Fibroblast of lung (primary cell): Measurements from ENCODE around the gene SYTL4. TPM values are rescaled to one million over a fixed set of nuclear protein-coding genes. Genes with fewer than 3 reads are reported as not detected.

Experiments
- DNase-seq, 2 donors: peaks; one replicate each; pipeline versions ENCODE4 v3.0.0 to v3.0.0-alpha.2; 2010; ENCODE audit warnings: low read depth in 2 of 2
- H2AFZ ChIP-seq: 2 replicates; pipeline ENCODE4 v1.5.1; 2012; ENCODE audit warnings: low read length, control low read depth, inconsistent platforms
- H3K27ac ChIP-seq: 2 replicates; pipeline ENCODE4 v1.5.1; 2011; ENCODE audit warnings: low read length, control low read depth; ENCODE audit not compliant: insufficient read depth
- H3K27me3 ChIP-seq: 2 replicates; pipeline ENCODE4 v1.5.1; 2011; ENCODE audit warnings: mild to moderate bottlenecking, low read length; ENCODE audit not compliant: control insufficient read depth, insufficient read depth
- H3K36me3 ChIP-seq: 2 replicates; pipeline ENCODE4 v1.5.1; 2011; ENCODE audit warnings: low read length; ENCODE audit not compliant: control insufficient read depth, insufficient read depth
- H3K4me1 ChIP-seq: 2 replicates; pipeline ENCODE4 v1.5.1; 2011; ENCODE audit warnings: low read length; ENCODE audit not compliant: control insufficient read depth, insufficient read depth; ENCODE audit errors: extremely low read depth
- H3K4me2 ChIP-seq: 2 replicates; pipeline ENCODE4 v1.5.1; 2011; ENCODE audit warnings: low read length, control low read depth; ENCODE audit not compliant: insufficient read depth; ENCODE audit errors: extremely low read depth
- H3K4me3 ChIP-seq, 4 experiments: fragments of 200-600 bp in 1 of 4; sonication (generic) in 1 of 4; replicated peaks in 1 of 4; 2 replicates each; pipeline ENCODE4 v1.5.1; 2011 to 2016; ENCODE audit warnings: low read length in 4 of 4, low read depth in 3 of 4, mild to moderate bottlenecking in 3 of 4, control low read depth in 2 of 4, inconsistent platforms in 1 of 4, mixed read lengths in 1 of 4; ENCODE audit not compliant: insufficient read depth in 1 of 4; ENCODE audit errors: control extremely low read depth in 1 of 4
- H3K79me2 ChIP-seq: 2 replicates; pipeline ENCODE4 v1.5.1; 2012; ENCODE audit warnings: mild to moderate bottlenecking, low read length, inconsistent platforms; ENCODE audit not compliant: control insufficient read depth, insufficient read depth
- H3K9ac ChIP-seq: 2 replicates; pipeline ENCODE4 v1.5.1; 2011; ENCODE audit warnings: mild to moderate bottlenecking, low read length, control low read depth; ENCODE audit not compliant: insufficient read depth
- H3K9me3 ChIP-seq: 2 replicates; pipeline ENCODE4 v1.5.1; 2012; ENCODE audit warnings: low read depth, low read length; ENCODE audit not compliant: control insufficient read depth, insufficient read depth
- H4K20me1 ChIP-seq: 2 replicates; pipeline ENCODE4 v1.5.1; 2011; ENCODE audit warnings: low read length; ENCODE audit not compliant: control insufficient read depth, insufficient read depth; ENCODE audit errors: extremely low read depth
- EZH2 ChIP-seq: IDR thresholded peaks from 2 replicates; pipeline ENCODE4 v1.5.1; 2012; ENCODE audit warnings: low read length, control low read depth, mild to moderate bottlenecking; ENCODE audit errors: missing control alignments
- polyA plus RNA-seq, 2 donors: library from polyadenylated mRNA; depleted of rRNA in 1 of 2; stranded (reverse) in 1 of 2; unstranded in 1 of 2; fragments of >200 nt; gene quantifications; 2 replicates each; pipeline ENCODE4 v1.2.1, GENCODE V29; 2011 to 2012; ENCODE audit warnings: missing spikeins in 1 of 2
- total RNA-seq: library from RNA; depleted of rRNA; stranded (reverse); fragments of >200 nt; gene quantifications from 2 replicates; pipeline ENCODE4 v1.2.1, GENCODE V29; 2014
- TF ChIP-seq, protein P1 (sequence below), 2 donors: IDR thresholded peaks in 1 of 2; conservative IDR thresholded peaks in 1 of 2; 1 replicate in 1 of 2; 2 replicates in 1 of 2; pipeline ENCODE4 v1.5.1; 2011 to 2012; ENCODE audit warnings: low read length in 2 of 2, control low read depth in 1 of 2, inconsistent platforms in 1 of 2, low read depth in 1 of 2, mild to moderate bottlenecking in 1 of 2

SYTL4 gene
- total and polyA plus RNA-seq, 2 donors (not counting 1 experiment from before 2014, with no cell fraction given), result 2.9 to 8.8 TPM

- H3K4me1 ChIP-seq, result peaks cover 28% of the 10 kb centered on the region
- H3K79me2 ChIP-seq, result peaks cover 12% of the 10 kb centered on the region
- no peaks in the 10 kb centered on the region for H3K9me3 ChIP-seq
- H4K20me1 ChIP-seq, result no peaks in the 10 kb centered on the region
- peak; percentile 74 to 85 for DNase-seq
- H3K27ac ChIP-seq, result peak overlapping the region; percentile 94
- H3K4me2 ChIP-seq, result peak overlapping the region; percentile 64
- H3K27me3 ChIP-seq, result no peaks in the 10 kb centered on the region
- H3K9ac ChIP-seq, result peak overlapping the region; percentile 44
- H3K36me3 ChIP-seq, result no peaks in the 10 kb centered on the region
- peak overlapping the region in 3 of 4 experiments; percentile 12 to 27 (median 22) for H3K4me3 ChIP-seq
- TF ChIP-seq, protein P1, sequence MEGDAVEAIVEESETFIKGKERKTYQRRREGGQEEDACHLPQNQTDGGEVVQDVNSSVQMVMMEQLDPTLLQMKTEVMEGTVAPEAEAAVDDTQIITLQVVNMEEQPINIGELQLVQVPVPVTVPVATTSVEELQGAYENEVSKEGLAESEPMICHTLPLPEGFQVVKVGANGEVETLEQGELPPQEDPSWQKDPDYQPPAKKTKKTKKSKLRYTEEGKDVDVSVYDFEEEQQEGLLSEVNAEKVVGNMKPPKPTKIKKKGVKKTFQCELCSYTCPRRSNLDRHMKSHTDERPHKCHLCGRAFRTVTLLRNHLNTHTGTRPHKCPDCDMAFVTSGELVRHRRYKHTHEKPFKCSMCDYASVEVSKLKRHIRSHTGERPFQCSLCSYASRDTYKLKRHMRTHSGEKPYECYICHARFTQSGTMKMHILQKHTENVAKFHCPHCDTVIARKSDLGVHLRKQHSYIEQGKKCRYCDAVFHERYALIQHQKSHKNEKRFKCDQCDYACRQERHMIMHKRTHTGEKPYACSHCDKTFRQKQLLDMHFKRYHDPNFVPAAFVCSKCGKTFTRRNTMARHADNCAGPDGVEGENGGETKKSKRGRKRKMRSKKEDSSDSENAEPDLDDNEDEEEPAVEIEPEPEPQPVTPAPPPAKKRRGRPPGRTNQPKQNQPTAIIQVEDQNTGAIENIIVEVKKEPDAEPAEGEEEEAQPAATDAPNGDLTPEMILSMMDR (conservative IDR thresholded peaks at IDR 0.05 in 1 of 2, IDR thresholded peaks at IDR 0.05 in 1 of 2; ENCODE audit: low read depth in 1 of 2, low read length in 2 of 2), result no peak
- TF ChIP-seq EZH2, result no peak
- H2AFZ ChIP-seq, result no peak overlapping the region
Measured at GRCh38 chrX:100648458-100649417, 83.2 kb downstream of the SYTL4 start.

DNA sequence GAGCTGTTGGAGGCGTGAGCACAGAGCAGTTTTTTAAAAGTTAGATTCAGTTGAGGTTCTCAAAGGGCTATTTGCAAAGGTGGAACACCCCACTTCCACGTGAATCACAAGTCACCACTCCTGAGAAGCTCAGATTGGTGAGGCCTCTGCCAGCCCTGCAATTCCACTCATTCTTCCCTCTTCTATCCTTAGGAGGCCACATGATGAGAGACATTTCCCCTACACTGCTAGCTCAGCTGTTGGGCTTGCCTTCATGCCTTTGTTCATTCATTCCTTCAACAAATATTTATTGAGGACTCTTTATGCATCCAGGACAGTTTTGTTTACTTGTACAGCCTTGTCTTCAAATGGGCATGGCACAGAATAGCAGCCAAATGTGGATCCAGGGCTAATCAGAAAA, 84.2 kb downstream of the SYTL4 start:
- H3K36me3 ChIP-seq, result no peaks in the 10 kb centered on the region
- H3K9ac ChIP-seq, result no peak overlapping the region
- H3K27me3 ChIP-seq, result no peaks in the 10 kb centered on the region
- no peaks in the 10 kb centered on the region for H4K20me1 ChIP-seq
- TF ChIP-seq EZH2, result no peak
- TF ChIP-seq, protein P1 (conservative IDR thresholded peaks at IDR 0.05 in 1 of 2, IDR thresholded peaks at IDR 0.05 in 1 of 2; ENCODE audit: low read depth in 1 of 2, low read length in 2 of 2), result no peak
- peak overlapping the region; percentile 94 for H3K27ac ChIP-seq
- peaks cover 33% of the 10 kb centered on the region for H3K4me1 ChIP-seq
- H3K4me2 ChIP-seq, result peak overlapping the region; percentile 19
- no peak overlapping the region for H2AFZ ChIP-seq
- no peaks in the 10 kb centered on the region for H3K9me3 ChIP-seq
- peak in 1 of 2 donors; percentile 30 for DNase-seq
- H3K4me3 ChIP-seq, result no peak overlapping the region
- H3K79me2 ChIP-seq, result peaks cover 12% of the 10 kb centered on the region

DNA sequence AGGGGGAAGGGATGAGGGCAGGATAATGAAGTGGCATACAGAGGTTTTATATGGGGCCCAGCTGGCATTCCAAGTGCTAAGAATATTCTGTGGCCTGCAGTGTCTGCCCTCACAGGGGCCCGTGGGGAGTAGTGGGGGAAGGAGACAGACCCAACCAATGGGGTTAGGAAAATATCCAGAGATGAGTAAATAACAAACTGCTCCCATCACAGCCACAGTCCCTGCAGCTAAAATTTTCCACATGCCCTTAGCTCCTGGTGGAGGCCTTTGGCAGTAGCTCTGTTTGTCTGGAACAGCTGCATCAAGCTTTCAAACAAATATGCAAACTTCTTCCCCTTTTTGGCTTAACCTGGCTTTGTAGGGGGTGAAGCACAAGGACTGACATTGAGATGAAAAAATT, 84.8 kb downstream of the SYTL4 start:
- Histone ChIP-seq H3K4me1 (peaks cover 33% of the 10 kb centered on the region), H3K27ac (peak overlapping the region; percentile 13), H3K79me2 (peaks cover 12% of the 10 kb centered on the region), H3K9ac (no peak overlapping the region), H4K20me1 (no peaks in the 10 kb centered on the region), H3K4me2 (peak overlapping the region; percentile 10), H3K4me3 (no peak overlapping the region), H2AFZ (no peak overlapping the region), H3K27me3 (no peaks in the 10 kb centered on the region), H3K36me3 (no peaks in the 10 kb centered on the region), H3K9me3 (no peaks in the 10 kb centered on the region)
- DNase-seq, result peak; percentile 39 to 51
- TF ChIP-seq, protein P1 (conservative IDR thresholded peaks at IDR 0.05 in 1 of 2, IDR thresholded peaks at IDR 0.05 in 1 of 2; ENCODE audit: low read depth in 1 of 2, low read length in 2 of 2), result no peak
- TF ChIP-seq EZH2, result no peak
